Measurements from ENCODE around the gene ASXL1. TPM values are rescaled to one million over a fixed set of nuclear protein-coding genes. Genes with fewer than 3 reads are reported as not detected.

Gene ASXL1
- total and polyA plus RNA-seq, 2 donors (not counting 1 experiment from before 2014, with no cell fraction given): 93.0 to 180 TPM

DNA sequence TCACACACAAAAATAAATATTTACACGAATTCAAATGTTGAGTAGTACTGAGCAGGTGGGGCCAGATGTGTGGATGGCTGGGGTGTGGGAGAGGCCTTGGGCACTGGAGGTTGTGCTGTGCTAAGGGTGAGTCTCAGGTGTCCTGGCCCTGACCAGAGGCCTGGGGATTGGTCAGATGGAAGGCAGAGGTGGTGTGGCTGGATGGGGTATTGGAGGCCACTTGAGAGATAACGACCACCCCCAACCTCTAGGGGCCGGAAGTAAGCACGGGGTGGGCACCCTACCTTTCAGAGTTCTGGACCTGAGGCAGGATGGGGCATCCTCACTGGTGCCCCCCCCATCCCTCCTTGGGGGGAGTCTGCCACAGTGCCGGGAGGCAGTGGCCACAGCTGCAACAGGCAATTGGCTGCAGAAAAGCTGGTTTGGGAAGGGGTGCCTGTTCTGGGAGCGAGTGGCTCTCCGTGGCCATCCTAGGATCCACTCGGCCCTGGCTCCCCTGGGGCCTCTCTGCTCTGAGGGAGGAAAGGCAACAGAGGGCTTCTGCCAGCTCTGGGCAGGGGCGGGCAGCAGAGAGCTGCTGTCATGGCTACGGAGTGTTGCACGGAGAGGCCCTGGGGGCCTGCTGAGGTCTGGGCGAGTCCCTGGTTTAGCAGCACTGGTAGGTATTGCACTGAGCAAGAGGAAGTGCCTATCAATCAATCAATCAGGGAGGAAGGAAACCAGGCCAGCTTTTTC is 87.6 kb downstream of the ASXL1 start:
- Histone ChIP-seq H3K9me3 (ENCODE audit: control extremely low read depth in 1 of 3, control insufficient read depth in 2 of 3, insufficient read depth in 1 of 3, low read length in 2 of 3) (no peaks in the 10 kb centered on the region), H3K4me2 (replicated peaks; ENCODE audit: low read depth, low read length, poor library complexity, severe bottlenecking) (no peak overlapping the region), H3K27me3 (replicated peaks in 1 of 4; ENCODE audit: control extremely low read depth in 1 of 4, control insufficient read depth in 3 of 4, insufficient read depth in 4 of 4, low read length in 3 of 4) (no peaks in the 10 kb centered on the region), H4K20me1 (ENCODE audit: control insufficient read depth, insufficient read depth, low read length, poor library complexity, severe bottlenecking) (peaks cover 6% of the 10 kb centered on the region), H3K9ac (ENCODE audit: low read length) (no peak overlapping the region), H3K79me2 (ENCODE audit: control insufficient read depth, insufficient read depth, low read length) (no peaks in the 10 kb centered on the region), H3K4me1 (ENCODE audit: control insufficient read depth in 2 of 2, insufficient read depth in 2 of 2, low read length in 2 of 2) (peaks cover 23 to 42% of the 10 kb centered on the region in 2 donors), H3K36me3 (replicated peaks in 1 of 2; ENCODE audit: control extremely low read depth in 1 of 2, control insufficient read depth in 1 of 2, extremely low read depth in 1 of 2, insufficient read depth in 2 of 2, low read length in 1 of 2) (peaks cover 0 to 12% of the 10 kb centered on the region in 2 experiments), H3K27ac (ENCODE audit: low read length in 2 of 2) (peak overlapping the region in 1 of 2 donors; percentile 28), H2AFZ (ENCODE audit: insufficient read depth, low read depth, low read length, poor library complexity, severe bottlenecking) (no peak overlapping the region), H3K4me3 (ENCODE audit: control extremely low read depth in 1 of 5, extremely low read depth in 1 of 5, insufficient read depth in 1 of 5, low read depth in 2 of 5, low read length in 4 of 5) (no peak overlapping the region)
- Mint-ChIP-seq H3K27me3 (no peaks in the 10 kb centered on the region), H3K4me1 (peaks cover 38% of the 10 kb centered on the region), H3K9me3 (ENCODE audit: insufficient read depth) (no peaks in the 10 kb centered on the region), H3K27ac (no peak overlapping the region), H3K4me3 (no peak overlapping the region)
- WGBS (ENCODE audit: insufficient coverage): 52% methylated on average over 8 of the region's 12 CpGs
- DNase-seq: peak; percentile 45
- ChIA-PET POLR2A (no interaction called here), CTCF (interaction anchor here (0.8 kb wide), 1 partner anchor 12 kb away, joined by 5 read pairs; no protein-coding TSS in a partner anchor)
- TF ChIP-seq, protein P1, sequence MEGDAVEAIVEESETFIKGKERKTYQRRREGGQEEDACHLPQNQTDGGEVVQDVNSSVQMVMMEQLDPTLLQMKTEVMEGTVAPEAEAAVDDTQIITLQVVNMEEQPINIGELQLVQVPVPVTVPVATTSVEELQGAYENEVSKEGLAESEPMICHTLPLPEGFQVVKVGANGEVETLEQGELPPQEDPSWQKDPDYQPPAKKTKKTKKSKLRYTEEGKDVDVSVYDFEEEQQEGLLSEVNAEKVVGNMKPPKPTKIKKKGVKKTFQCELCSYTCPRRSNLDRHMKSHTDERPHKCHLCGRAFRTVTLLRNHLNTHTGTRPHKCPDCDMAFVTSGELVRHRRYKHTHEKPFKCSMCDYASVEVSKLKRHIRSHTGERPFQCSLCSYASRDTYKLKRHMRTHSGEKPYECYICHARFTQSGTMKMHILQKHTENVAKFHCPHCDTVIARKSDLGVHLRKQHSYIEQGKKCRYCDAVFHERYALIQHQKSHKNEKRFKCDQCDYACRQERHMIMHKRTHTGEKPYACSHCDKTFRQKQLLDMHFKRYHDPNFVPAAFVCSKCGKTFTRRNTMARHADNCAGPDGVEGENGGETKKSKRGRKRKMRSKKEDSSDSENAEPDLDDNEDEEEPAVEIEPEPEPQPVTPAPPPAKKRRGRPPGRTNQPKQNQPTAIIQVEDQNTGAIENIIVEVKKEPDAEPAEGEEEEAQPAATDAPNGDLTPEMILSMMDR (IDR thresholded peaks at IDR 0.05): no peak
- no peak for TF ChIP-seq EZH2 (IDR thresholded peaks at IDR 0.05; ENCODE audit: borderline replicate concordance, insufficient read depth, low read depth, low read length, poor library complexity, severe bottlenecking)
- intact Hi-C loops (cut with micrococcal nuclease): no loop called here
- peak; percentile 12 for ATAC-seq (ENCODE audit: low read depth)
